Upper lobe of left lung (tissue), 6 donors: ENCODE results near the gene CDIPT. TPM values are rescaled to one million over a fixed set of nuclear protein-coding genes. Genes with fewer than 3 reads are reported as not detected.
"Not testable (repeated sequence)": the region's sequence is repeated elsewhere in the genome, so short reads cannot be mapped to it uniquely, and the experiment has no call there.

Source experiments
- ATAC-seq, 2 donors: fragments of 200-7000 bp; cut with Tn5 transposase; one replicate each; pipeline ENCODE4 v1.9.1; 2022; ENCODE audit warnings: mild to moderate bottlenecking in 2 of 2, moderate library complexity in 2 of 2; ENCODE audit not compliant: low FRiP score in 2 of 2
- DNase-seq, 2 donors: peaks; one replicate each; pipeline ENCODE4 v3.0.0-alpha.2; 2019 to 2020
- H3K27ac ChIP-seq, 4 donors: fragments of 200-600 bp; sonication (generic); one replicate each; pipeline ENCODE4 v1.5.1; 2016 to 2019
- H3K27me3 ChIP-seq, 4 donors: fragments of 200-600 bp; sonication (generic); one replicate each; pipeline ENCODE4 v1.5.1; 2017 to 2019
- H3K36me3 ChIP-seq, 4 donors: fragments of 200-600 bp; sonication (generic); one replicate each; pipeline ENCODE4 v1.5.1; 2016 to 2019
- H3K4me1 ChIP-seq, 4 donors: fragments of 200-600 bp; sonication (generic); one replicate each; pipeline ENCODE4 v1.5.1; 2018 to 2019
- H3K4me3 ChIP-seq, 4 donors: fragments of 200-600 bp; sonication (generic); one replicate each; pipeline ENCODE4 v1.5.1; 2017 to 2019; ENCODE audit warnings: mild to moderate bottlenecking in 2 of 4, moderate library complexity in 1 of 4
- H3K9me3 ChIP-seq, 4 donors: fragments of 200-600 bp; sonication (generic); one replicate each; pipeline ENCODE4 v1.5.1; 2018 to 2019
- EP300 ChIP-seq, 4 donors: sonication (generic); formaldehyde crosslinking; IDR thresholded peaks; one replicate each; pipeline ENCODE4 v1.5.1; 2017; ENCODE audit warnings: antibody characterized with exemption in 4 of 4, control low read depth in 2 of 4
- POLR2A ChIP-seq, 4 donors: fragments of 450-650 bp; IDR thresholded peaks; one replicate each; pipeline ENCODE4 v1.5.1; 2016 to 2017; ENCODE audit warnings: antibody characterized with exemption in 4 of 4, mild to moderate bottlenecking in 2 of 4
- POLR2AphosphoS5 ChIP-seq, 2 donors: sonication (generic); formaldehyde crosslinking; IDR thresholded peaks; one replicate each; pipeline ENCODE4 v1.5.1; 2017; ENCODE audit warnings: antibody characterized with exemption in 2 of 2
- WGBS, 2 donors: methylation state at CpG; one replicate each; pipeline ENCODE4 v1.1.5; 2017 to 2018; 5-methylcytosine and 5-hydroxymethylcytosine counted together
- total RNA-seq, 6 donors: library from RNA; depleted of rRNA in 4 of 6; stranded (reverse); fragments of >200 nt in 4 of 6; gene quantifications; one replicate each; pipeline versions ENCODE4 v1.1.0 to v1.2.1, GENCODE V29; 2016 to 2021
- TF ChIP-seq, protein P1 (sequence below), 6 experiments: fragments of 450-650 bp in 4 of 6; fragments of 200-600 bp in 2 of 6; sonication (generic) in 2 of 6; IDR thresholded peaks; one replicate each; pipeline ENCODE4 v1.5.1; 2016 to 2019; ENCODE audit warnings: antibody characterized with exemption in 6 of 6
- donor health status: DM: no; HTN: no; CAD: no; lungs with moderate emphysema.
- donor health status: DM: no; HTN: yes; CAD: no; lungs with severe emphysema.

The CDIPT gene
- total RNA-seq, 6 donors from 2014 or later = 60.3 to 119 (median 94.4) TPM

DNA sequence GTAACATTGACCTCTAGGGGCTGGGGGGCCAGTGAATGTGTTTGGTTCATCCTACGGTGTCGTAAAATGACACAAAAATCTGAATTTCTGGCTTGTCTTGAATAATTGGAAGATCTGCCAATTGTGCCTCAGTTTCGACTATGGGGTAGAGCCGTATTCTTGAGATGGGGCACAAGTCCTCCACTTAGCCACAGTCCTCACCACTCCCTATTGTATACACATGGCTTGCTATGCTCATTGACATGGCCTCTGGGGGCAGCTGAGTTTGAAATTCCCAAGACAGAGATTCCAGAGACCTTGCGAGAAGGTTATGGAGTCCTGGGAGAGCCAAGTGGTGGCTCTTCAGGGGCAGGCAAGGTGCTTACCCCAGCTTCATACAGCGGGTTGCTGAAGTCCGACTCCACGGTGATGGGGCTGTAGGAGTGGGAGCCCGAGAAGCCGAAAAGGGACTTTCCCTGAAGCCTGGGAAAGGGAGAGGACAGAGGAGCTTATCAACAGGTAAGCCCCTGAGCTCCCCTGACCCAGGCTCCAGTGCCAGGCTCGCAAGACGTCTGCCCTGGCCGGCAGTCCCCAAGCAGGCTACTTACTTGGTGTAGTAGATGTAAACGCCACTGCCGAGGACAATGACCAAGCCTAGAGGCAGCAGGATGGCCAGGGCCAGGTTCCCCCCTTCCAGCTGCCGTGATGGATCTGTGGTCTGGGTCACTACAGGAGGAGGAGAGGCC, 9.0 kb upstream of the CDIPT start:
- Histone ChIP-seq H3K36me3 (no peaks in the 10 kb centered on the region), H3K27ac (no peak overlapping the region), H3K9me3 (no peaks in the 10 kb centered on the region), H3K4me3 (no peak overlapping the region), H3K4me1 (peaks cover 8 to 12% (median 9%) of the 10 kb centered on the region in 4 donors), H3K27me3 (peaks cover 0 to 12% (median 2%) of the 10 kb centered on the region in 4 donors)
- WGBS, 2 donors = 93 to 97% methylated on average over 11 to 16 of the region's 16 CpGs
- TF ChIP-seq POLR2AphosphoS5 (IDR thresholded peaks at IDR 0.05) (no peak), POLR2A (IDR thresholded peaks at IDR 0.05) (no peak), EP300 (IDR thresholded peaks at IDR 0.05) (no peak)
- TF ChIP-seq, protein P1, sequence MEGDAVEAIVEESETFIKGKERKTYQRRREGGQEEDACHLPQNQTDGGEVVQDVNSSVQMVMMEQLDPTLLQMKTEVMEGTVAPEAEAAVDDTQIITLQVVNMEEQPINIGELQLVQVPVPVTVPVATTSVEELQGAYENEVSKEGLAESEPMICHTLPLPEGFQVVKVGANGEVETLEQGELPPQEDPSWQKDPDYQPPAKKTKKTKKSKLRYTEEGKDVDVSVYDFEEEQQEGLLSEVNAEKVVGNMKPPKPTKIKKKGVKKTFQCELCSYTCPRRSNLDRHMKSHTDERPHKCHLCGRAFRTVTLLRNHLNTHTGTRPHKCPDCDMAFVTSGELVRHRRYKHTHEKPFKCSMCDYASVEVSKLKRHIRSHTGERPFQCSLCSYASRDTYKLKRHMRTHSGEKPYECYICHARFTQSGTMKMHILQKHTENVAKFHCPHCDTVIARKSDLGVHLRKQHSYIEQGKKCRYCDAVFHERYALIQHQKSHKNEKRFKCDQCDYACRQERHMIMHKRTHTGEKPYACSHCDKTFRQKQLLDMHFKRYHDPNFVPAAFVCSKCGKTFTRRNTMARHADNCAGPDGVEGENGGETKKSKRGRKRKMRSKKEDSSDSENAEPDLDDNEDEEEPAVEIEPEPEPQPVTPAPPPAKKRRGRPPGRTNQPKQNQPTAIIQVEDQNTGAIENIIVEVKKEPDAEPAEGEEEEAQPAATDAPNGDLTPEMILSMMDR (IDR thresholded peaks at IDR 0.05) = no peak
- DNase-seq (no peak), ATAC-seq (no peak)

DNA sequence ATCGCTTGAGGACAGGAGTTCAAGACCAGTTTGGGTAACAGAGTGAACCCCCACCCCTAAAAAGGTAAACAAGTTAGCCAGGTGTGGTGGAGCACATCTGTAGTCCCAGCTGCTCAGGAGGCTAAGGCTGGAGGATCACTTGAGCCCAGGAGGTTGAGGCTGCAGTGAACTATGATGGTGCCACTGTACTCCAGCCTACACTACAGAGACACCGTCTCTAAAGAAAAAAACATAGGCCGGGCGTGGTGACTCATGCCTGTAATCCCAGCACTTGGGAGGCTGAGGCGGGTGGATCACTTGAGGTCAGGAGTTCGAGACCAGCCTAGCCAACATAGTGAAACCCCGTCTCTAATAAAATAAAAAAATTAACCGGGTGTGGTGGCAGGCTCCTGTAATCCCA, 6.0 kb upstream of the CDIPT start:
- 93% methylated on average over 8 of the region's 8 CpGs for WGBS, 2 donors

DNA sequence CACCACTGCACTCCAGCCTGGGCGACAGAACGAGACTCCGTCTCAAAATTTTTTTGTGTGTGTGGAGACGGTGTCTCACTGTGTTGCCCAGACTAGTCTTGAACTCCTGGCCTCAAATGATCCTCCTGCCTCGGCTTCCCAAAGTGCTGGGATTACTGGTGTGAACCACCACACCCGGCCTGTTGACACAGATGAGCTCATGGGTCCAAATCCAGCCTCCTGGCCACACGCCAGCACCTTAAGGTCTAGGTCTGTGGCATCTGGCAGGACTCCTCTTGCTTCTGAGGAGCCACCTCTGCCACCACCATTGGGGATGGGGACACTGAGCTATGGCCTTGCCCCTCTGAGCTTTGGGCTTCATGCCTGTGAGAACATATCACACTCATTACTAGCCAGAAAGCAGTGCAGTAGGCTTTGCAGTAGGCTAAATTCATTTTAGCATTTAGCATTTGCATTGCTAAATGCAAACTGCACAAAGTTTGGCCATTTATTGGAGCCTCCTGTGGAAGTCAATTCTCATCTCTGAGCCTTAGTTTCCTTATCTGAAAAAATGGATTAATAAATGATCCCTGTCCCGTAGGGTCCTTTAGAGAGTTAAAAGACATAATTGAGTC, 5.5 kb upstream of the CDIPT start:
- ATAC-seq = no peak
- DNase-seq = no peak

More for the DNA sequence above, 6.0 kb upstream of the CDIPT start:
- not testable (repeated sequence) for H3K27me3 ChIP-seq, H3K36me3 ChIP-seq, H3K4me3 ChIP-seq, H3K4me1 ChIP-seq, DNase-seq, H3K27ac ChIP-seq, ATAC-seq, H3K9me3 ChIP-seq

DNA sequence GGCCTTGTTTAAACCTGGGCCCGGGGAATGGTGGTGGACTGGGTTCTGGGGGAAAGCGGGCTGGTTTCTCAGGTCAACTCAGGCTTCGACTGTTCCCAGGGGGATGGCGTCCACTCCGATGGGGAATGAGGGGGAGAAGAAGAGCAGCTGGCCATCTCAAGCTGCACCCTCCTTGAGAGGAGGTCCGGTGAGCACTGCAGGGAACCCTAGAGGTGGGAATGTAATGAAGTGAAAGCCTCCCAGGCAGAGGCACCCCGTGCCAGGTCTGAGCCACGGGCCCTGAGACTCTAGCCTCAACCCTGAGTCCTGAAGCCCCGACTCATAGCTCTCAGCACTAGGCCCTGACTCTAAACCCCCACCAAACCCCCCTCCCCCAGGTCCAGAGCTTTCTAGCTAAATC, 1.2 kb upstream of the CDIPT start:
- Histone ChIP-seq H3K36me3 (peaks cover 5 to 20% (median 15%) of the 10 kb centered on the region in 4 donors), H3K4me3 (no peak overlapping the region), H3K27ac (no peak overlapping the region), H3K27me3 (no peaks in the 10 kb centered on the region), H3K9me3 (no peaks in the 10 kb centered on the region), H3K4me1 (peaks cover 20 to 25% (median 20%) of the 10 kb centered on the region in 4 donors)
- 82% methylated on average over 9 of the region's 9 CpGs for WGBS, 2 donors
- ATAC-seq = no peak
- TF ChIP-seq, protein P1 (IDR thresholded peaks at IDR 0.05) = no peak
- TF ChIP-seq EP300 (IDR thresholded peaks at IDR 0.05) = no peak
- no peak for TF ChIP-seq POLR2A (IDR thresholded peaks at IDR 0.05)
- TF ChIP-seq POLR2AphosphoS5 (IDR thresholded peaks at IDR 0.05) = no peak
- DNase-seq = no peak

More for the DNA sequence above, 5.5 kb upstream of the CDIPT start:
- TF ChIP-seq EP300 (IDR thresholded peaks at IDR 0.05) (no peak), POLR2AphosphoS5 (IDR thresholded peaks at IDR 0.05) (no peak), POLR2A (IDR thresholded peaks at IDR 0.05) (no peak)
- TF ChIP-seq, protein P1 (IDR thresholded peaks at IDR 0.05) = no peak
- no peak overlapping the region for H3K4me3 ChIP-seq
- no peaks in the 10 kb centered on the region for H3K27me3 ChIP-seq
- no peaks in the 10 kb centered on the region for H3K9me3 ChIP-seq
- H3K4me1 ChIP-seq = peaks cover 4 to 6% (median 4%) of the 10 kb centered on the region in 4 donors
- H3K36me3 ChIP-seq = no peaks in the 10 kb centered on the region
- H3K27ac ChIP-seq = no peak overlapping the region
- WGBS, 2 donors = 67 to 84% methylated on average over 8 of the region's 8 CpGs

DNA sequence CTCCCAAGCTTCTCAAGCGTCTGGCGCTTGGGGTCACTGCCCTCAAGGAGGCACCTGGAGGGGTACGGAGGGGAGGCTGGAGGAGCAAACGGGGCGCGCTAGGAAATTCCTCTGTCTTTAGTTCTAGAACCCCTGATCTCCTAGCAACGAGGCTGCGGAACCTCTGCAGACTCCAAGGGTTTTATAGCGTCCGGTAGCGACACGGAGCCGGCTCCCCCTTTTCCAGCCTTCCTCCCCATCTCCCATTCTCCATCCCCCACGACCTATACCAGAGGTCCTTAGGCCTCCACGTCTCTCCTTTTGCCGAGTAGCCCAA, 601 bp upstream of the CDIPT start:
- H3K9me3 ChIP-seq = no peaks in the 10 kb centered on the region
- H3K36me3 ChIP-seq = peaks cover 11 to 26% (median 21%) of the 10 kb centered on the region in 4 donors
- WGBS, 2 donors = 32 to 36% methylated on average over 15 to 16 of the region's 16 CpGs
- TF ChIP-seq POLR2A (IDR thresholded peaks at IDR 0.05) (no peak), EP300 (IDR thresholded peaks at IDR 0.05) (no peak), POLR2AphosphoS5 (IDR thresholded peaks at IDR 0.05) (no peak)
- TF ChIP-seq, protein P1 (IDR thresholded peaks at IDR 0.05) = no peak
- peak overlapping the region; percentile 83 to 93 (median 90) for H3K27ac ChIP-seq
- DNase-seq (no peak), ATAC-seq (no peak)
- peaks cover 20 to 25% (median 20%) of the 10 kb centered on the region in 4 donors for H3K4me1 ChIP-seq
- no peaks in the 10 kb centered on the region for H3K27me3 ChIP-seq
- H3K4me3 ChIP-seq = peak overlapping the region in 3 of 4 donors; percentile 94 to 100 (median 97)
